ENCODE data around the gene SHROOM1. TPM values are rescaled to one million over a fixed set of nuclear protein-coding genes. Genes with fewer than 3 reads are reported as not detected.

SHROOM1 gene
- total and polyA plus RNA-seq, 2 donors (not counting 1 experiment from before 2014, with no cell fraction given), result 1.3 to 2.3 TPM

DNA sequence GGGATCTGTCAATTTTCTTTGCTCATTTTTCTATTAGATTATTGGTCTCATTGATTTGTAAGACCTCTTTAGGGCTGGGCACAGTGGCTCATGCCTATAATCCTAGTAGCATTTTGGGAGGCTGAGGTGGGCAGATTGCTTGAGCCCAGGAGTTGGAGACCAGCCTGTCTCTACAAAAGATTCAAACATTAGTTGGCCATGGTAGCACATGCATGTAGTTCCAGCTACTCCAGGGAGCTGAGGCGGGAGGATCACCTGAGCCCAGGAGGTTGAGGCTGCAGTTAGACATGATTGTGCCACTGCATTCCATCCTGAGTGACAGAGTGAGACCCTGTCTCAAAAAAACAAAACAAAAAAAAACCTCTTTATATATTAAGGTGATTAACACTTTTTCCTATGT, 6.4 kb upstream of the SHROOM1 start:
- no peaks in the 10 kb centered on the region for H3K9me3 Mint-ChIP-seq (ENCODE audit: insufficient read depth)
- Histone ChIP-seq H3K4me2 (replicated peaks; ENCODE audit: low read depth, low read length, poor library complexity, severe bottlenecking) (no peak overlapping the region), H3K4me1 (ENCODE audit: control insufficient read depth in 2 of 2, insufficient read depth in 2 of 2, low read length in 2 of 2) (no peaks in the 10 kb centered on the region), H3K9ac (ENCODE audit: low read length) (no peak overlapping the region), H3K4me3 (ENCODE audit: control extremely low read depth in 1 of 5, extremely low read depth in 1 of 5, insufficient read depth in 1 of 5, low read depth in 2 of 5, low read length in 4 of 5) (no peak overlapping the region), H4K20me1 (ENCODE audit: control insufficient read depth, insufficient read depth, low read length, poor library complexity, severe bottlenecking) (no peaks in the 10 kb centered on the region), H3K36me3 (replicated peaks in 1 of 2; ENCODE audit: control extremely low read depth in 1 of 2, control insufficient read depth in 1 of 2, extremely low read depth in 1 of 2, insufficient read depth in 2 of 2, low read length in 1 of 2) (no peaks in the 10 kb centered on the region), H3K9me3 (ENCODE audit: control extremely low read depth in 1 of 3, control insufficient read depth in 2 of 3, insufficient read depth in 1 of 3, low read length in 2 of 3) (peaks cover 0 to 4% (median 0%) of the 10 kb centered on the region in 3 donors), H3K79me2 (ENCODE audit: control insufficient read depth, insufficient read depth, low read length) (no peaks in the 10 kb centered on the region), H3K27me3 (replicated peaks in 1 of 4; ENCODE audit: control extremely low read depth in 1 of 4, control insufficient read depth in 3 of 4, insufficient read depth in 4 of 4, low read length in 3 of 4) (no peaks in the 10 kb centered on the region), H2AFZ (ENCODE audit: insufficient read depth, low read depth, low read length, poor library complexity, severe bottlenecking) (no peak overlapping the region), H3K27ac (ENCODE audit: low read length in 2 of 2) (no peak overlapping the region)
- no peak for TF ChIP-seq EZH2 (IDR thresholded peaks at IDR 0.05; ENCODE audit: borderline replicate concordance, insufficient read depth, low read depth, low read length, poor library complexity, severe bottlenecking)
- TF ChIP-seq, protein P1, sequence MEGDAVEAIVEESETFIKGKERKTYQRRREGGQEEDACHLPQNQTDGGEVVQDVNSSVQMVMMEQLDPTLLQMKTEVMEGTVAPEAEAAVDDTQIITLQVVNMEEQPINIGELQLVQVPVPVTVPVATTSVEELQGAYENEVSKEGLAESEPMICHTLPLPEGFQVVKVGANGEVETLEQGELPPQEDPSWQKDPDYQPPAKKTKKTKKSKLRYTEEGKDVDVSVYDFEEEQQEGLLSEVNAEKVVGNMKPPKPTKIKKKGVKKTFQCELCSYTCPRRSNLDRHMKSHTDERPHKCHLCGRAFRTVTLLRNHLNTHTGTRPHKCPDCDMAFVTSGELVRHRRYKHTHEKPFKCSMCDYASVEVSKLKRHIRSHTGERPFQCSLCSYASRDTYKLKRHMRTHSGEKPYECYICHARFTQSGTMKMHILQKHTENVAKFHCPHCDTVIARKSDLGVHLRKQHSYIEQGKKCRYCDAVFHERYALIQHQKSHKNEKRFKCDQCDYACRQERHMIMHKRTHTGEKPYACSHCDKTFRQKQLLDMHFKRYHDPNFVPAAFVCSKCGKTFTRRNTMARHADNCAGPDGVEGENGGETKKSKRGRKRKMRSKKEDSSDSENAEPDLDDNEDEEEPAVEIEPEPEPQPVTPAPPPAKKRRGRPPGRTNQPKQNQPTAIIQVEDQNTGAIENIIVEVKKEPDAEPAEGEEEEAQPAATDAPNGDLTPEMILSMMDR (IDR thresholded peaks at IDR 0.05), result no peak
- H3K4me1 Mint-ChIP-seq, result peaks cover 2% of the 10 kb centered on the region
- ChIA-PET CTCF (interaction anchor here (0.6 to 1.8 kb wide), 2 partner anchors 8 to 1161 kb away, joined by 3 to 4 read pairs; no protein-coding TSS in a partner anchor), POLR2A (no interaction called here)
- H3K27me3 Mint-ChIP-seq, result no peaks in the 10 kb centered on the region
- DNase-seq (no peak), ATAC-seq (ENCODE audit: low read depth) (no peak)
- H3K4me3 Mint-ChIP-seq, result no peak overlapping the region
- 100% methylated on average over 1 of the region's 1 CpG for WGBS (ENCODE audit: insufficient coverage)
- H3K27ac Mint-ChIP-seq, result no peak overlapping the region
- intact Hi-C loops (cut with micrococcal nuclease), result no loop called here

DNA sequence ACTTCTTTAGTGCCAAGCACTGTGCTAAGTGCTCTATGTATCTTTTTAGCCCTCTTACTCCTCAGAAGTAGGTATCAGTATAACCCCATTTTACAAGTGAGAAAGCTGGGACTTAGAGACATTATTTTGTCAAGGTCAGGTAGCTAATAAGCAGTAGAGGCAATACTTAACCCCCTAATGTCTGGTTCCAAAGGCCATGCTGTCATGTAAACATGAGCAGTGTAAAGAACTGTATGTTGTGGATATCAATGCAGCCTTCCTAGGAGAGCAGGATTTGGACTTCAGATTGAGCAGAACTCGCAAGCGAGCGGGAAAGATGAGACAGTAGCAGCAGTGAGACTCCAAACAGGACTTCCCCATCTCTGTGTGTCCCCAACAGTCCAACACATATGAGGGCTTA, 3.6 kb upstream of the SHROOM1 start:
- no peak for TF ChIP-seq EZH2 (IDR thresholded peaks at IDR 0.05; ENCODE audit: borderline replicate concordance, insufficient read depth, low read depth, low read length, poor library complexity, severe bottlenecking)
- TF ChIP-seq, protein P1 (IDR thresholded peaks at IDR 0.05), result no peak
- Histone ChIP-seq H3K4me2 (replicated peaks; ENCODE audit: low read depth, low read length, poor library complexity, severe bottlenecking) (no peak overlapping the region), H3K36me3 (replicated peaks in 1 of 2; ENCODE audit: control extremely low read depth in 1 of 2, control insufficient read depth in 1 of 2, extremely low read depth in 1 of 2, insufficient read depth in 2 of 2, low read length in 1 of 2) (no peaks in the 10 kb centered on the region), H3K27ac (ENCODE audit: low read length in 2 of 2) (no peak overlapping the region), H3K4me3 (ENCODE audit: control extremely low read depth in 1 of 5, extremely low read depth in 1 of 5, insufficient read depth in 1 of 5, low read depth in 2 of 5, low read length in 4 of 5) (no peak overlapping the region), H3K9me3 (ENCODE audit: control extremely low read depth in 1 of 3, control insufficient read depth in 2 of 3, insufficient read depth in 1 of 3, low read length in 2 of 3) (peaks cover 0 to 7% (median 0%) of the 10 kb centered on the region in 3 donors), H3K9ac (ENCODE audit: low read length) (no peak overlapping the region), H3K4me1 (ENCODE audit: control insufficient read depth in 2 of 2, insufficient read depth in 2 of 2, low read length in 2 of 2) (peaks cover 12 to 14% of the 10 kb centered on the region in 2 donors), H2AFZ (ENCODE audit: insufficient read depth, low read depth, low read length, poor library complexity, severe bottlenecking) (no peak overlapping the region), H3K27me3 (replicated peaks in 1 of 4; ENCODE audit: control extremely low read depth in 1 of 4, control insufficient read depth in 3 of 4, insufficient read depth in 4 of 4, low read length in 3 of 4) (peaks cover 0 to 20% (median 10%) of the 10 kb centered on the region in 4 experiments), H4K20me1 (ENCODE audit: control insufficient read depth, insufficient read depth, low read length, poor library complexity, severe bottlenecking) (no peaks in the 10 kb centered on the region), H3K79me2 (ENCODE audit: control insufficient read depth, insufficient read depth, low read length) (no peaks in the 10 kb centered on the region)
- H3K4me3 Mint-ChIP-seq, result no peak overlapping the region
- intact Hi-C loops (cut with micrococcal nuclease), result loop anchor here (5.0 kb wide), 1 partner anchor 513 kb away; no protein-coding TSS in a partner anchor
- no peaks in the 10 kb centered on the region for H3K9me3 Mint-ChIP-seq (ENCODE audit: insufficient read depth)
- DNase-seq (no peak), ATAC-seq (ENCODE audit: low read depth) (no peak)
- ChIA-PET CTCF (interaction anchor here (1.0 to 7.4 kb wide), 2 partner anchors 14 to 46 kb away, joined by 3 to 41 read pairs; no protein-coding TSS in a partner anchor), POLR2A (no interaction called here)
- no CpG with 5 or more reads among the region's 3 CpGs for WGBS (ENCODE audit: insufficient coverage)
- H3K27ac Mint-ChIP-seq, result no peak overlapping the region
- peaks cover 4% of the 10 kb centered on the region for H3K27me3 Mint-ChIP-seq
- peaks cover 13% of the 10 kb centered on the region for H3K4me1 Mint-ChIP-seq

Measured in B cell (primary cell).